Measurements from ENCODE around the gene IL11RA. TPM values are rescaled to one million over a fixed set of nuclear protein-coding genes. Genes with fewer than 3 reads are reported as not detected.
A peak's percentile ranks its signal among the peaks of the same experiment; 100 is the strongest.

IL11RA gene
- total RNA-seq, 2 experiments from 2014 or later: 26.5 to 26.7 TPM

- Mint-ChIP-seq H3K4me3 (no peak overlapping the region), H3K4me1 (no peaks in the 10 kb centered on the region), H3K9me3 (ENCODE audit: low read depth) (no peaks in the 10 kb centered on the region), H3K27ac (no peak overlapping the region), H3K27me3 (no peaks in the 10 kb centered on the region), H3K36me3 (no peaks in the 10 kb centered on the region)
- ATAC-seq (no peak), DNase-seq (no peak)
- CTCF ChIA-PET: interaction anchor here (1.4 to 1.5 kb wide), 3 partner anchors 12 to 40 kb away, joined by 3 to 7 read pairs (median 4); partner anchors contain the start of gene GALT
These were observed 34.7 kb downstream of the IL11RA start for GRCh38 chr9:34686732-34687131.

GRCh38 chr9:34687276-34688030, 35.5 kb downstream of the IL11RA start:
- ATAC-seq (no peak), DNase-seq (no peak)
- Mint-ChIP-seq H3K4me3 (no peak overlapping the region), H3K4me1 (no peaks in the 10 kb centered on the region), H3K36me3 (no peaks in the 10 kb centered on the region), H3K27me3 (no peaks in the 10 kb centered on the region), H3K27ac (no peak overlapping the region), H3K9me3 (ENCODE audit: low read depth) (no peaks in the 10 kb centered on the region)
- CTCF ChIA-PET: interaction anchor here (1.4 to 1.5 kb wide), 3 partner anchors 11 to 41 kb away, joined by 3 to 7 read pairs (median 4); partner anchors contain the start of gene GALT

DNA sequence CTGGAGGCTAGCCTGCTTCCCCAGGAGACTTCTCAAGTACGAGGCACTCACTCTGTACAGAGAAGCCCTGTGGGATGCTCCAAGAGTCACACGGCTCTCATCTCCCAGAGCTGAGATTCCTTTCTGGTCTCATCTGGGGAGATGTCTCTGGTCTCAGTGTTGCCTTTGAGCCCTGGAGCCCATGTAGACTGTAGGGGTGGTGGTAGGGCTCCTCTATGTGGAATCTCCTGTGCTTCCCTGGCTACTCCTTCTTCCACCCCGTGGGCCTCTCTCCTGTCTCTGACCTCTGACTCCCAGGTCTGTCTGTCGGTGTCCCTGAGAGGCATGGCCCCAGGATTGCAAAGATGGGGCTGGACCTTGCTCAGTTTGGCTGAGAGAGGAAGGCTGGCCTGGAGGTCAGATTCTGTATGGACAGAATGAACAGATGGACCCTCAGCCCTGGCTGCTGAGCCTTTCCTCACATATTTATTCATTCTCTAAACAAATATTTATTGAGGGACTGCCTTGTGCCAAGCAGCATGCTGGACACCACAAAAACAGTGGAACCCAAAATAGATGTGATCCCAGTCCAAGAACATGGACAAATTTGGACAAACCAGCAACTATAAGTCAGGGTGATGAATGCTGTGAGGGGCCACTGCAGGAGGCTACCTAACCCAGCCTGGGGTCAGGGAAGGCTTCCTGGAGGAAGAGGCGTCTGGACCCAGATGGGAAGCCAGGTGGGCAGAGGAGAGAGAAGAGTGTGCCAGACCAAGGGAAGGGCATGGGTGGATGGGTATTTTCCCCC, 36.5 kb downstream of the IL11RA start:
- Mint-ChIP-seq H3K36me3 (no peaks in the 10 kb centered on the region), H3K4me1 (no peaks in the 10 kb centered on the region), H3K4me3 (no peak overlapping the region), H3K9me3 (ENCODE audit: low read depth) (no peaks in the 10 kb centered on the region), H3K27ac (no peak overlapping the region), H3K27me3 (no peaks in the 10 kb centered on the region)
- CTCF ChIA-PET: no interaction called here
- DNase-seq (no peak), ATAC-seq (no peak)

DNA sequence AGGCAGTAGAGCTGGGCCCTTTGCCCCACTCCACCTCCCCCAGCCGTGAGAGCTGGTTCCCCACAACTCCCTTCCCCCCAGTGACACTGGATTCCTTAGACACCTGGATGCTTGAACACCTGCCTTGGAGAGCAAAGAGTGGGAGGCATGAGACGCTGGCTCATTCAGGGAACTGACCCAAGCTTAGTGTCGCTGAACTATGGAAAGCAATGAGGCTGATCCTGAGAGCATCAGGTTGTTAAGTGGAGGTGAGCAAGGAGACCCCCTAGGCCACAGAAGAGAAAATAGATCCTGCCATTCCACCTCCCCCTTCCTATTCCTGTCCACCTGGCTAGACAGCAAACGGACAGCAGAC, 37.1 kb downstream of the IL11RA start:
- Mint-ChIP-seq H3K36me3 (no peaks in the 10 kb centered on the region), H3K9me3 (ENCODE audit: low read depth) (no peaks in the 10 kb centered on the region), H3K4me3 (no peak overlapping the region), H3K27ac (no peak overlapping the region), H3K4me1 (no peaks in the 10 kb centered on the region), H3K27me3 (no peaks in the 10 kb centered on the region)
- no peak for ATAC-seq
- CTCF ChIA-PET: no interaction called here
- DNase-seq: no peak

DNA sequence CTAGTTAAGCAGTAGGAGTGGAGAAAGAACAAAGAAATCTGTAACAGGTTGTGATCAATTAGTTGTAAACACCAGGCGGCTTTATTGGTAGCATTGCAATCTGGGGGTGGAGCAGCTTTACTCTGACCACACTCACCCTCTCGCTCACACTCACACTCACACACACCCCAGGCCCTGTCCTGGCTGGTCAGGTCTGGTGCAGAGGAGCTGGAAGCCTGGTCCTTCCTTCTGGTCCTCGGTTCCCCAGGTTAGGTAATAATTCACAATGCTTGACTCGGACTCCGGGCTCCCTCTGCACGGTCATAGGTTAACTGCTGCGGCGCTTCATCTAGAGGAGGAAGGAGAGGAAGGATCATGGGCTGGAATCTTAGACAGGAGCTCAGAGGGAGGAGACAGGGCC, 37.5 kb downstream of the IL11RA start:
- DNase-seq (no peak), ATAC-seq (no peak)
- Mint-ChIP-seq H3K36me3 (no peaks in the 10 kb centered on the region), H3K9me3 (ENCODE audit: low read depth) (no peaks in the 10 kb centered on the region), H3K27ac (no peak overlapping the region), H3K27me3 (no peaks in the 10 kb centered on the region), H3K4me3 (no peak overlapping the region), H3K4me1 (no peaks in the 10 kb centered on the region)
- CTCF ChIA-PET: interaction anchor here (1.5 kb wide), 1 partner anchor 12 kb away, joined by 4 read pairs; no protein-coding TSS in a partner anchor

DNA sequence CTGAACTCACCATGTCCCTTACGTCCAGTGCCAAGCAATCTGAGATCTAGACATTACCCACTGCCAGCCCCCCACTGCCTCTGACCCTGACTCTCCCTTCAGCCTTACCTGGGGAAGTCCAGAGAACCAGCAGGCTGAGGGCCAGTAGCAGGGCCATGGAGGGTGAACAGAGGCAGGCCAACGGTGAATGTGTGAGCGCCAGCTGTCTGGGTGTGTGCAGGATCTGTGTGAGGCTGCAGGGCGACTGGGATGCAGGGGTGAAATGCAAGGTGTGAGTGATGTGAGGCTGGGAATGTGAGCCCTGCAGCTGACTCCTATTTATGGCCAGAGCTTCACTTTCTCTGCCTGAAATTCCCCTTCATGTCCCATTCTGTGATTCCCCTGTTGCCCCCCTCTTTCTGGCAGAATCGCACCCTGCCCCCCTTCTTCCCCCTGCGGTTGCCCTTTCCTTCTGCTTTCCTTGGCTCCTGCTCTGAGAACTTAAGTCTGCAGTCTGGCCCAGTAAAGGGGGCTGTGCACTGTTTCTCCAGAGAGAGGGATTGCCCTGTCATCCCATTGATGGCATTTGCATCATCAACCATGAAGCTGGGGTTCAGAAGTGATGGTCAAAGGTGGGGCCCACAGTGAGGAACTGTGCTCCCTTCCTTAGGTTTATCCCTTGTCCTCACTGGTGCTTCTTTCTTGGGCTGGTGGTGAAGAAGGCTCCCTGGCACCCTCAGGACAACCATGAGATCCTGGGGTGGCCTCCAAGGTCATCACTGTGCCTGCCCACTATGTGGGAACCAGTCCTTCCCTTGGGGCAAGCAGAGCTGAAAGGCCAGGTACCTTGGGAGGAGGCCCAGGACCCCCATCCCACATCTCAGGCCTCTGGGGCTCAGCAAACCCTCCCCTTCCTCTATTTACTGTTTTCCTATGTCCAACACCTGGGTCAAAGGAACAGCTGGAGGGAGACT, 39.3 kb downstream of the IL11RA start, which contains the start of gene CCL19:
Gene CCL19 (minus strand): TSS at position 294 of the 953 bp plus-strand sequence. CDS start 137 bp downstream, at position 157.
- no peaks in the 10 kb centered on the region for H3K36me3 Mint-ChIP-seq
- CTCF ChIA-PET: interaction anchor here (1.1 to 3.2 kb wide), 3 partner anchors 9 to 12 kb away, joined by 3 to 15 read pairs (median 4); no protein-coding TSS in a partner anchor
- H3K9me3 Mint-ChIP-seq (ENCODE audit: low read depth): no peaks in the 10 kb centered on the region
- no peaks in the 10 kb centered on the region for H3K27me3 Mint-ChIP-seq
- H3K4me1 Mint-ChIP-seq: no peaks in the 10 kb centered on the region
- DNase-seq: no peak
- H3K4me3 Mint-ChIP-seq: no peak within 1 kb of the TSS
- no peak within 1 kb of the TSS for H3K27ac Mint-ChIP-seq
- no peak for ATAC-seq

DNA sequence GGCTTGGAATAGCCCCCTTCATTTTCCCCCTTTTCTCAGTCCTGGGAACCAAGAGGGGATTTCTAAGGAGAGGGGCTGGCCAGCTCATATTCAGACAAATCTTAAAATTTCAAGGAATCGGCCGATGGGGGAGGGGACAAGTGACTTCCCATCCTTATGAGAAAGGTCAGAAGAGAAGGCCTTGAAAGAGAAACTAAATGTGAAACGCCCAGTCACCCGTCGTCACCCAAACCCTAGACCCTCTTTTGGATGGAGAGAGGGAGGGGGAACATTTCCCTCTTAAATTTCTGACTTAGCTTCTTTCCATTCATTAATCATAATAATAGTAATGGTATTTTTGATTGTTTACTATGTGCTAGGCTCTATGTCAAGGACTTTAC, 39.9 kb downstream of the IL11RA start:
- DNase-seq (no peak), ATAC-seq (no peak)
- Mint-ChIP-seq H3K9me3 (ENCODE audit: low read depth) (no peaks in the 10 kb centered on the region), H3K27me3 (no peaks in the 10 kb centered on the region), H3K27ac (no peak overlapping the region), H3K4me1 (no peaks in the 10 kb centered on the region), H3K36me3 (no peaks in the 10 kb centered on the region), H3K4me3 (no peak overlapping the region)
- CTCF ChIA-PET: interaction anchor here (1.1 to 3.2 kb wide), 2 partner anchors 9 to 11 kb away, joined by 3 to 15 read pairs; no protein-coding TSS in a partner anchor

DNA sequence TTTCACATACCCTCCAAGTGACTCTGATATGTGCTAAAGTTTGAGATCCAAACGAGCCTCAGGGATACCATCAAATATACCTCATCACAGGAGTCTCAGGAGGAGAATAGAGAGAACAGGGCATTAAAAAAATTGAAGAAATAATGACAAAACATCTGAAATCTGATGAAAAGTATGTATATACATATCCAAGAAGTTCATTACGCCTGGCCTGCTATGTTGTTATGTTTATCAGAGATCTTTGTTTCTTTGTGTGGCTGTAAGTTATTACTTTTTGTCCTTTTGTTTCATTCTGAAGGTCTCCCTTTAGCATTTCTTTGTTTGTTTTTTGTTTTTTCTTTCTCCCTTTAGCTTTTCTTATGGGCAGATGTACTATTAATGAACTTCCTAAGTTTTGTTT, 41.6 kb downstream of the IL11RA start:
- ATAC-seq: no peak
- CTCF ChIA-PET: interaction anchor here (1.8 kb wide), 1 partner anchor 9 kb away, joined by 12 read pairs; no protein-coding TSS in a partner anchor
- H3K4me1 Mint-ChIP-seq: no peaks in the 10 kb centered on the region

DNA sequence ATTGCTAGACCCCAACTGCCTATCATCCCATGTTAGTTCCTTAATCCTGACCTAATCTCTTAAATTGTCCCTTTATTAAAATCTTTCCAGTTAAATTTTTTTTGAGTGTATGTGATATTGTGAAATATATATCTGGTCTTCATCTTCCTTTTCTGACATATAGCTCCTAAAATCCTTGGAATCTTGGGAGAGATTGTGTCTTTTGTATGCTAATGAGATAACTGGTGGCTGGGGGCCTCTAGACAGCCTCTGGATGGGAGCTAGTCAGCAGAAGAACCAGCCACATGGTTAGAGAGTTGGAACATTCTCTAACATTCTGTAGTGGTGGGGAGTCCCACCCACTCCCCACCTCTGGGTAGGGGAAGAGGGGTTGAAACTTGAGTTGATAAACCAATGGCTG, 42.8 kb downstream of the IL11RA start:
- Mint-ChIP-seq H3K27me3 (peaks cover 9% of the 10 kb centered on the region), H3K9me3 (ENCODE audit: low read depth) (no peaks in the 10 kb centered on the region), H3K4me1 (no peaks in the 10 kb centered on the region), H3K36me3 (no peaks in the 10 kb centered on the region), H3K27ac (no peak overlapping the region), H3K4me3 (no peak overlapping the region)
- CTCF ChIA-PET: interaction anchor here (1.3 to 1.8 kb wide), 2 partner anchors 8 to 31 kb away, joined by 4 to 12 read pairs; no protein-coding TSS in a partner anchor
- no peak for ATAC-seq
- no peak for DNase-seq

More for the DNA sequence above, 41.6 kb downstream of the IL11RA start:
- no peaks in the 10 kb centered on the region for H3K9me3 Mint-ChIP-seq (ENCODE audit: low read depth)
- H3K27me3 Mint-ChIP-seq: no peaks in the 10 kb centered on the region
- H3K4me3 Mint-ChIP-seq: no peak overlapping the region
- no peak overlapping the region for H3K27ac Mint-ChIP-seq
- no peaks in the 10 kb centered on the region for H3K36me3 Mint-ChIP-seq
- no peak for DNase-seq

DNA sequence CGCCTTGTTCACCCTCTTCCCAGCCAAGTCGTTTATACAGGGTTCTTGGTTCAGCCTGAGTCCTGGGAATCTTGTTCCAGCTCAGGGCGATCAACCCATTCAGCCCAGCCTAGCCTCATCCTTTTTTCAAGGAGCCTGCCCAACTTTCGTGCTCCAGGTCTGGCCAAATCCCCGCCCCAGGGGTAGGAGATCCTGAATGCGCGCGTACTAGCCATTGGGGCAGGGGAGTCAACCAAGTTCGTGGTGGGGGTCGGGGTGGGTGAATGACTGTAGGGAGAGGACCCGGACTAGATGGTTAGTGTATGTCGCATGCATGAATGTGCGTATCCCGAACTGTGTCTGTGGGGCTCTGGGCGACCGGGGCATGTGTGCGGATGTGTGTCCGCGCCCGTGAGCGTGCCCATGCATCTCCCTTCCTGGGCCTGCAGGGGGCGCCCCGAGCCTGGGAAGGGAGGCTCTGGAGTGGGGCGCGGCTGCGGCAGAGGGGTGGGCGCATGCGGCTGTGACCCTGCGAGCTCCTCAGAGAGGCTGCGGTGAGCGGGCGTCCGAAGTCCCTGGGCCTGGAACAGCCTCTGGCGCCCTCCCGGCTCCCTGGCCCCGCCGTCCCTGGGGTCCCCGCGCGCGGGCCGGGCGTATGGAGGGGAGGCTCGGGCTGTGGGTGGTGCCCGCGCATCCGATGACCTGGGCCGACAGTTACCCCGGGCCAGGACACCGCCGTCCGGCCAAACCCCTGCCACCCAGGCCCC, 49.2 kb downstream of the IL11RA start:
- H3K27ac Mint-ChIP-seq: no peak overlapping the region
- ATAC-seq (peak; percentile 92), DNase-seq (peak; percentile 79)
- CTCF ChIA-PET: interaction anchor here (0.8 to 4.5 kb wide), 12 partner anchors 9 to 245 kb away, joined by 3 to 60 read pairs (median 6); partner anchors contain the start of genes CCL19, CCL27 and GALT
- no peaks in the 10 kb centered on the region for H3K9me3 Mint-ChIP-seq (ENCODE audit: low read depth)
- H3K27me3 Mint-ChIP-seq: peaks cover 33% of the 10 kb centered on the region
- no peaks in the 10 kb centered on the region for H3K36me3 Mint-ChIP-seq
- peaks cover 8% of the 10 kb centered on the region for H3K4me1 Mint-ChIP-seq
- H3K4me3 Mint-ChIP-seq: peak overlapping the region; percentile 69

DNA sequence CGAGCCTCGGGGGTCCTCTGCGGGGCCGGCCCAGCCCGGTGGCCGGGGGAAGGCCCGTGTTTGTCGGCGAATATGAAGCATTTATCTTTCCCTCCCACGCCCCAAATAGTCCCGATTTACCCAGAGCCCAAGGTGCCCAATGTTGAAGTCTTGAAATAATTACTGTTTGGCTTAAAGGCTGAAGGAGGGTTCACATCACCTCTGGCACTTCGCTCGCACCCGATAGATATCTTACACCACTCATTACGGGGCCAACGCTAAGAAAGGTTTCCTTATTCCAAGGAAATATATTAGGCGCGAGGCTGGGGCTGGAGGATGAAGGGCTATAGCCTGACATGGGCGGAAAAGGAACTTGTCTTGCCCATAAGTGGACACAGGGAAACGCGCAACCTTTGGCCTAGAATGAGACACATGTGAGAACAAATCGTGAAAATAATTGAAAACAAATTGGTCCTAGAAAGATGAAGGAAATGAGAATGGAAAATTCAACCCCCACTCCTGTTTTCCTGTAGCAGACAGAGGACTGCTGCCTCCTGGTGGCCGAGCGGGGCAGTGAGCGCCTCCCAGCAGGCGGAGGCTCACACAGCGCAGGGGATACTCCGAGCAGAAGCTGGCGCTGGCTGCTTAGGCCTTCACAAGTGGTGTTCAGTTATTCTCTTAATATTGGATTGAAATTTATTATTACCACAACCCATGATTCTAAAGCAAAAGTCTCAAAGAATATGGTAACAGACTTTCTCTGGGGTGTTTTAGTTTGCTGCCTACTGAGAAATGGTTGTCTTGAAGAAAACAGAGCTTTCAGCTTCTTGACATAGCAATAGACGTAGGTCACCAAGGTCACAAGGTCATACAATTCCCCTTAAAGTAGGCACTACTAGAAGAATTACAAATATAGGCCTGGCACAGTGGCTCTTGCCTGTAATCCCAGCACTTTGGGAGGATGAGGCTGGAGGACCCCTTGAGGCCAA, 50.1 kb downstream of the IL11RA start:
- no peaks in the 10 kb centered on the region for H3K36me3 Mint-ChIP-seq
- peaks cover 40% of the 10 kb centered on the region for H3K27me3 Mint-ChIP-seq
- DNase-seq (peak; percentile 84), ATAC-seq (peak; percentile 79)
- H3K4me3 Mint-ChIP-seq: peak overlapping the region; percentile 69
- peaks cover 8% of the 10 kb centered on the region for H3K4me1 Mint-ChIP-seq
- H3K9me3 Mint-ChIP-seq (ENCODE audit: low read depth): no peaks in the 10 kb centered on the region
- peak overlapping the region; percentile 17 for H3K27ac Mint-ChIP-seq
- CTCF ChIA-PET: interaction anchor here (0.5 to 4.5 kb wide), 35 partner anchors 8 to 852 kb away, joined by 3 to 60 read pairs (median 4); partner anchors contain the start of genes CCL19, CCL27, DCTN3 and GALT

All from activated CD8-positive, alpha-beta memory T cell treated with anti-CD3 and anti-CD28 coated beads, Interleukin-2, amount 10 ng/mL, durations not matched to agents 7 days and 5 days (primary cell).